Neutrophil (primary cell): ENCODE results near the gene RGS19.

Experiments used
- H3K27ac ChIP-seq: fragments of 200-600 bp; sonication (generic); 2 replicates; pipeline ENCODE4 v1.5.1; 2016; ENCODE audit warnings: mild to moderate bottlenecking, moderate library complexity
- H3K27me3 ChIP-seq: fragments of 200-600 bp; sonication (generic); 2 replicates; pipeline ENCODE4 v1.6.0; 2016; ENCODE audit warnings: mild to moderate bottlenecking
- H3K36me3 ChIP-seq: fragments of 200-600 bp; sonication (generic); 2 replicates; pipeline ENCODE4 v1.5.1; 2017
- H3K4me1 ChIP-seq, 2 experiments: fragments of 200-600 bp in 1 of 2; sonication (generic) in 1 of 2; 1 replicate in 1 of 2; 2 replicates in 1 of 2; pipeline versions ENCODE4 v1.5.1 to v1.6.1; 2013 to 2016; ENCODE audit warnings: low read depth in 1 of 2, low read length in 1 of 2, mild to moderate bottlenecking in 1 of 2, moderate library complexity in 1 of 2; ENCODE audit not compliant: control insufficient read depth in 1 of 2, insufficient read depth in 1 of 2
- H3K4me3 ChIP-seq, 2 experiments: fragments of 200-600 bp in 1 of 2; sonication (generic) in 1 of 2; 1 replicate in 1 of 2; 2 replicates in 1 of 2; pipeline ENCODE4 v1.5.1; 2013 to 2016; ENCODE audit warnings: low read depth in 1 of 2, low read length in 1 of 2, mild to moderate bottlenecking in 1 of 2, moderate library complexity in 1 of 2
- H3K9me3 ChIP-seq: fragments of 200-600 bp; sonication (generic); 2 replicates; pipeline ENCODE4 v1.5.1; 2016
- TF ChIP-seq, protein P1 (sequence below): fragments of 200-600 bp; sonication (generic); IDR thresholded peaks from 2 replicates; pipeline ENCODE4 v1.5.1; 2016; ENCODE audit warnings: antibody characterized with exemption

Gene RGS19

GRCh38 chr20:64070244-64070993 is 8.9 kb downstream of the RGS19 start:
- peaks cover 5% of the 10 kb centered on the region for H3K9me3 ChIP-seq
- H3K4me3 ChIP-seq: no peak overlapping the region
- no peaks in the 10 kb centered on the region for H3K27me3 ChIP-seq
- H3K27ac ChIP-seq: peak overlapping the region; percentile 99
- peaks cover 51 to 71% of the 10 kb centered on the region in 2 experiments for H3K4me1 ChIP-seq
- H3K36me3 ChIP-seq: peaks cover 42% of the 10 kb centered on the region
- TF ChIP-seq, protein P1, sequence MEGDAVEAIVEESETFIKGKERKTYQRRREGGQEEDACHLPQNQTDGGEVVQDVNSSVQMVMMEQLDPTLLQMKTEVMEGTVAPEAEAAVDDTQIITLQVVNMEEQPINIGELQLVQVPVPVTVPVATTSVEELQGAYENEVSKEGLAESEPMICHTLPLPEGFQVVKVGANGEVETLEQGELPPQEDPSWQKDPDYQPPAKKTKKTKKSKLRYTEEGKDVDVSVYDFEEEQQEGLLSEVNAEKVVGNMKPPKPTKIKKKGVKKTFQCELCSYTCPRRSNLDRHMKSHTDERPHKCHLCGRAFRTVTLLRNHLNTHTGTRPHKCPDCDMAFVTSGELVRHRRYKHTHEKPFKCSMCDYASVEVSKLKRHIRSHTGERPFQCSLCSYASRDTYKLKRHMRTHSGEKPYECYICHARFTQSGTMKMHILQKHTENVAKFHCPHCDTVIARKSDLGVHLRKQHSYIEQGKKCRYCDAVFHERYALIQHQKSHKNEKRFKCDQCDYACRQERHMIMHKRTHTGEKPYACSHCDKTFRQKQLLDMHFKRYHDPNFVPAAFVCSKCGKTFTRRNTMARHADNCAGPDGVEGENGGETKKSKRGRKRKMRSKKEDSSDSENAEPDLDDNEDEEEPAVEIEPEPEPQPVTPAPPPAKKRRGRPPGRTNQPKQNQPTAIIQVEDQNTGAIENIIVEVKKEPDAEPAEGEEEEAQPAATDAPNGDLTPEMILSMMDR: no peak

GRCh38 chr20:64069614-64070243 is 9.6 kb downstream of the RGS19 start:
- Histone ChIP-seq H3K9me3 (peaks cover 5% of the 10 kb centered on the region), H3K27ac (peak overlapping the region; percentile 99), H3K36me3 (peaks cover 35% of the 10 kb centered on the region), H3K27me3 (peaks cover 4% of the 10 kb centered on the region), H3K4me1 (peaks cover 44 to 70% of the 10 kb centered on the region in 2 experiments), H3K4me3 (no peak overlapping the region)
- TF ChIP-seq, protein P1: peak; percentile 76

GRCh38 chr20:64069209-64069613 is 10.1 kb downstream of the RGS19 start:
- Histone ChIP-seq H3K27me3 (peaks cover 9% of the 10 kb centered on the region), H3K9me3 (peaks cover 5% of the 10 kb centered on the region), H3K27ac (no peak overlapping the region), H3K4me3 (no peak overlapping the region), H3K4me1 (peaks cover 39 to 68% of the 10 kb centered on the region in 2 experiments), H3K36me3 (peaks cover 29% of the 10 kb centered on the region)
- TF ChIP-seq, protein P1: no peak

- H3K4me3 ChIP-seq: no peak overlapping the region
- no peak overlapping the region for H3K27ac ChIP-seq
- peaks cover 38 to 68% of the 10 kb centered on the region in 2 experiments for H3K4me1 ChIP-seq
- H3K27me3 ChIP-seq: peaks cover 15% of the 10 kb centered on the region
- peaks cover under 1% of the 10 kb centered on the region for H3K9me3 ChIP-seq
- peaks cover 23% of the 10 kb centered on the region for H3K36me3 ChIP-seq
- TF ChIP-seq, protein P1: no peak
Measured at GRCh38 chr20:64068386-64069208, 10.7 kb downstream of the RGS19 start.

DNA sequence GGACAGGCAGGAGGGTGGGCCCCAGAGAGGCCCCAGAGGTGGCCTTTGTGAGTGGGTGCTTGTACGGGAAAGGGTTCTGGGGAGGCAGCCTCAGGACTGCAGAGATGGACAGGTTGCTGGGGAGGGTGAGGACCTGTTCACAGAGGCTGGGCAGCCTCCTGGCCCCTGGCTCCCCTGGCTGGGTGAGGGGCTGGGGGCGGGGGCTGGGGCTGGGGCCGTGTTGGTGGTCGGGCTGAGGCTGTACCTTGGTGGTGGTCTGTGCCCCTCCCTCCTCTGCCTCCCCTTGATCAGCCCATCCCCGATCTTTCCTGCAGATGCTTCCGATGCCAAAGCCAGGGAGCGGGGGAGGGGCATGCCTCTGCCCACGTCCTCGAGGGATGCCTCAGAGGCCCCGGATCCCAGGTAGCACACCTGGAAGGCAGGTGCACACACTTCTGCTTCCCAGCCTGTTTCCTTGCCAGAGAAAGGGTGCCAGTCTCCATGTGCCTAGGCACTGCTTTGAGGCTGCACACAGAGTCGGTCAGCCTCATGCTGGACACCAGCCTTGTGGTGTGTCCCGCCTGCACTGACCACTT is 11.5 kb downstream of the RGS19 start:
- Histone ChIP-seq H3K27ac (no peak overlapping the region), H3K27me3 (peaks cover 19% of the 10 kb centered on the region), H3K9me3 (no peaks in the 10 kb centered on the region), H3K36me3 (peaks cover 16% of the 10 kb centered on the region), H3K4me1 (peaks cover 41 to 65% of the 10 kb centered on the region in 2 experiments), H3K4me3 (no peak overlapping the region)
- TF ChIP-seq, protein P1: no peak
